Measurements from ENCODE around the gene NT5E. TPM values are rescaled to one million over a fixed set of nuclear protein-coding genes. Genes with fewer than 3 reads are reported as not detected.

NT5E gene
- 19.9 to 36.6 TPM (median 30.3 TPM) in 5 replicates for total RNA-seq (2022; extraction: Qiagen RNA extraction; ENCODE audit: low read depth)

DNA sequence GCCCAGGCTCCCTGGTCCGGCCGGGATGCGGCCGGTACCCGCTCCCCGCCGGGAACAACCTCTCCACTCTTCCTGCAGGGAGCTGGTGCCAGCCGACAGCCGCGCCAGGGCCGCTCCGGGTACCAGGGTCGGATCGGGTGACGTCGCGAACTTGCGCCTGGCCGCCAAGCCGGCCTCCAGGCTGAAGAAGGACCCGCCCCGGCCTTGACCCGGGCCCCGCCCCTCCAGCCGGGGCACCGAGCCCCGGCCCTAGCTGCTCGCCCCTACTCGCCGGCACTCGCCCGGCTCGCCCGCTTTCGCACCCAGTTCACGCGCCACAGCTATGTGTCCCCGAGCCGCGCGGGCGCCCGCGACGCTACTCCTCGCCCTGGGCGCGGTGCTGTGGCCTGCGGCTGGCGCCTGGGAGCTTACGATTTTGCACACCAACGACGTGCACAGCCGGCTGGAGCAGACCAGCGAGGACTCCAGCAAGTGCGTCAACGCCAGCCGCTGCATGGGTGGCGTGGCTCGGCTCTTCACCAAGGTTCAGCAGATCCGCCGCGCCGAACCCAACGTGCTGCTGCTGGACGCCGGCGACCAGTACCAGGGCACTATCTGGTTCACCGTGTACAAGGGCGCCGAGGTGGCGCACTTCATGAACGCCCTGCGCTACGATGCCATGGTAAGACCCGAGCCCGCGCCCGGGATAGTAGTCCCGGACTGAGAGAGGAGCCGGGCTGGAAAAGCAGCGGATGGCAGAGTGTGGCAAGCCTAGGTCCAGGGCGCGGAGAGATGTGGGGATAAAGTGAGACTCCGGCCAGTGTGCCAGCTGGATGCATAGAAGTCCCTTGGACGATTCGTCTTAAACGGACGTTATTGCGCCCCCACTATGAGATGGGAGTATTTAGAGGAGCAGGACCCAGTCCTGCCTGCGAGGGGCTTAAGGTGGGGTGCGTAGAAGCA is at the start of gene NT5E:
NT5E (plus strand) TSS at position 266 of the 942 bp plus-strand sequence; CDS start at position 323, 57 bp downstream.

Other genes starting within 250 kb of the NT5E start
- gene SNX14, start 143.8 kb downstream of the NT5E start, total RNA-seq (2022; extraction: Qiagen RNA extraction; ENCODE audit: low read depth): 31.6 to 40.1 TPM (median 36.1 TPM) in 5 replicates
- gene SYNCRIP, start 192.8 kb downstream of the NT5E start, total RNA-seq (2022; extraction: Qiagen RNA extraction; ENCODE audit: low read depth): 120 to 141 TPM (median 123 TPM) in 5 replicates